Fibroblast of skin of right biceps (primary cell): ENCODE data around the gene CYBRD1.
"Not testable (repeated sequence)": the region's sequence is repeated elsewhere in the genome, so short reads cannot be mapped to it uniquely, and the experiment has no call there.

Source experiments
- DNase-seq: peaks from one replicate; pipeline ENCODE4 v3.0.0-alpha.2; 2013

CYBRD1 gene

GRCh38 chr2:171516793-171517192 lies 5.5 kb upstream of the CYBRD1 start:
- DNase-seq = no peak

DNA sequence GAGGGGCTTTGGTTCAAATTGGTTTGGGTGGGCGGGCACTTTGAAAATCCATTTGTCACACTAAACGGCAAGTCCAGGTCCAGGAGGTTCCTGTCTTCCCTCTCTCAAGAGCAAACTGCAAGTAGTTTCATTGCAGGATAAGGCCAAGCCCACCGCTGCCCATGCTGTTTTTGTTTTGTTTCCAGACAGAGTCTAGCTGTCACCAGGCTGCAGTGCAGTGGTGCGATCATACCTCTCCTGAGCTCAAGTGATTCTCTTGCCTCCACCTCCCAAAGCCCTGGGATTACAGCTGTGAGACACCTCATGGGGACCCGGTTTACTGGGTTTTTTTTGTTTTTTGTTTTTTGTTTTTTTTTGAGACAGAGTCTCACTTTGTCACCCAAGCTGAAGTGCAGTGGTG lies 1.8 kb upstream of the CYBRD1 start:
- no peak for DNase-seq

- DNase-seq = no peak
Measured at GRCh38 chr2:171521361-171522051, 768 bp upstream of the CYBRD1 start.

GRCh38 chr2:171522788-171523087 lies 464 bp downstream of the CYBRD1 start:
- DNase-seq = peak; percentile 30

GRCh38 chr2:171523088-171524017 lies 1.1 kb downstream of the CYBRD1 start:
- peak; percentile 66 for DNase-seq

- peak; percentile 24 for DNase-seq
Measured at GRCh38 chr2:171524018-171524401, 1.7 kb downstream of the CYBRD1 start.

GRCh38 chr2:171529914-171530313 lies 7.6 kb downstream of the CYBRD1 start:
- DNase-seq = no peak

DNA sequence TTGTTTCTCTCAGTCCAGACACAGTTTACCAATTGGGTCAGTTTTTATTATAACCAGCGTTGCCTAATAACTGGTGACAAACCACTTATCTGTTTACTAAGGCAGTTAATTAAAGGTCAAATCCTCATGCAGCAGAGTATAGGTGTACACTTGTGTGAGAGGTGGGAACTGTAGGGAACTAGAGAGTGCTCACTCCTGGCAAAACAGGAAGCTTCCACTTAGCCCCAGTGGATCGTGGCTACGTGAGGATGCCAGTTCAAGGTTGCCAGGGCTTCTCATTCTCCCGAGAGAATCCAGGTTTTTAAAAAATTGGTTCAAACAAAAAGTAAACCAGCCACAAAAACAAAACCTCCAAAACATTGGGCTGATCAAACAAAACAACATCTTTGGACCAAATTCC lies 8.1 kb downstream of the CYBRD1 start:
- no peak for DNase-seq

- not testable (repeated sequence) for DNase-seq
Measured at GRCh38 chr2:171530859-171531258, 8.6 kb downstream of the CYBRD1 start.

DNA sequence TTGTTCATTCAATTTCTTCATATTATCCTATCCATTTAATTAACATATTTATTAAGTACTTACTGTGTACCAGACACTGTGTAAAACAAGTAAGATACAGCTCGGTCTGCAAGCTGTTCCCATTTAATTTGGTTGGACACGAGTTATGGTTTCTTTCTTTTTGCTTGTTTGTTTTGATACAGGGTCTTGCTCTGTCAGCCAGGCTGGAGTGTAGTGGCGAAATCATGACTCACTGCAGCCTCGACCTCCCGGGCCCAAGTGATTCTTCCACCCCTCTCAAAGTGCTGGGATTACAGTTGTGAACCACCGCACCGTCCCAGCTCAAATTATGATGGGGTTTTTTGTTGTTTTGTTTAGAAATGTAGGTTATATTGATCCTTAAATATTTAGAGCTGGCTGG lies 9.0 kb downstream of the CYBRD1 start:
- peak; percentile 66 for DNase-seq

DNA sequence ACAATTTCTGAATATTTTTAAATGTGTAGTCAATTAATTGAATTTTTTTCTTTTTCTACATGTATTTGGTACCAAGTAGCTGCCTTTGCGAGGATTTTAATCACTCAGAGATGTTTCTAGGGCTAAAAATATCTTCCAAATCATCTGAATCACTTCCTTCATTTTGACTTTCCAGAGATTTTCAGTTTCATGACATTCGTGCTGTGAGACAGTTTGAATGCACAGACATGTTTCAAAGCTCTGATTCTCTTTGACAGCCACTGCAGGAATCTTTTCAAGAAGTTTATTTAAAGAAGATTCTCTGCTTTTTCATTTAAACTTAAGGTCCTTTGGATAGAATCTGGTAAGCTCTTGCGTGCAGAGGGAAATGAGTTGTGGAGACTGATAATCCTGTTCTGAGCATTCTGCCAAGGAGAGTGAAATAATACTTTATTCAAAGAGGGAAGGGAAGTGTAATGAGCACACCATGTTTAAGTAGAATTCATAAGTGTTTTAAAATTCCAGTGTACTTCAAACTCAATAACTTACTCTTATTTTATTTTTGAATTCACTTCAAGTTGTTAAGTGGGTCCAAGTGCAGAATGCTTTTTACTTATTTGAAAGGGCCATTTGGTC lies 9.7 kb downstream of the CYBRD1 start:
- peak; percentile 55 for DNase-seq

GRCh38 chr2:171533331-171533730 lies 11.1 kb downstream of the CYBRD1 start:
- no peak for DNase-seq

- DNase-seq = not testable (repeated sequence)
Measured at GRCh38 chr2:171535528-171535927, 13.3 kb downstream of the CYBRD1 start.

GRCh38 chr2:171540437-171540836 lies 18.2 kb downstream of the CYBRD1 start:
- no peak for DNase-seq

DNA sequence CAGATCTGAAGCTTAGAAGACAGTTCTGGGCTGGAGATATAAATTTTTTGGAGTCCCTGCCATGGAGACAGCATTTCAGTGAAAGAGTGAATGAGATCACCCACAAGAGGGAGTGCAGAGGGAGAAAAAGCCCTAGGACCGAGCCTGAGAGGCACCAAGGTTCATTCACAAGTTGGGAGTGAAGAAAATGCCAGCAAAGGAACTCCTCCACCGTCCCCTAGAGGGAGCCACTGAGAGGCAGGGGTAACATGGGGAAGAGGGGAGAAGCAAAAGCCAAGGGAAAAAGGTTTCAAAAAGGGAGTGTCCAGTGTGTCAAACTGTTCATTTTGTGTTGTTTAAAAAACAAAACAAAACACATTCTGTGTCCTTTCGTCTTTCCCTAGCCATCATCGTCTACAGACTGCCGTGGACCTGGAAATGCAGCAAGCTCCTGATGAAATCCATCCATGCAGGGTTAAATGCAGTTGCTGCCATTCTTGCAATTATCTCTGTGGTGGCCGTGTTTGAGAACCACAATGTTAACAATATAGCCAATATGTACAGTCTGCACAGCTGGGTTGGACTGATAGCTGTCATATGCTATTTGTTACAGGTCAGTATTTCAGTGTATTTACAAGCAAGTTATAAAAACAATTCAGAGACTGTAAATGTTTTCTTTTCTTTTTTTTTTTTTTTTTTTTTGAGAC lies 19.1 kb downstream of the CYBRD1 start:
- DNase-seq = no peak

DNA sequence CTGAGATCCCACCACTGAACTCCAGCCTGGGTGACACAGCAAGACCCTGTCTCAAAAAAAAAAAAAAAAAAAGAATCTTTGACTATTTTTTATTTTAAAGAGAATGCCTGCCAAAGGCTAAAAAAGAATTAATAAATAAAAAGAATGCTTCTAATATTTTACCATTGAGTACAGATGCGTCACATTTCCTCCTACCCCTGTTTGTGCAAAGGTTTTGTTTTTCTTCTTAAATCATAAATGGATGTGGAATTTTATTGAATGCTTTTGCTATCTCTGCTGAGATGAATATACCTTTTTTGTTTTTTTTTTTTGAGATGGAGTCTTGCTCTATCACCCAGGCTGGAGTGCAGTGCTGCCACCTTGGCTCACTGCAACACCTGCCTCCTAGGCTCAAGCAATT lies 22.8 kb downstream of the CYBRD1 start:
- no peak for DNase-seq

GRCh38 chr2:171547256-171547655 lies 25.0 kb downstream of the CYBRD1 start:
- DNase-seq = no peak

- DNase-seq = peak; percentile 57
Measured at GRCh38 chr2:171547720-171548119, 25.4 kb downstream of the CYBRD1 start.

DNA sequence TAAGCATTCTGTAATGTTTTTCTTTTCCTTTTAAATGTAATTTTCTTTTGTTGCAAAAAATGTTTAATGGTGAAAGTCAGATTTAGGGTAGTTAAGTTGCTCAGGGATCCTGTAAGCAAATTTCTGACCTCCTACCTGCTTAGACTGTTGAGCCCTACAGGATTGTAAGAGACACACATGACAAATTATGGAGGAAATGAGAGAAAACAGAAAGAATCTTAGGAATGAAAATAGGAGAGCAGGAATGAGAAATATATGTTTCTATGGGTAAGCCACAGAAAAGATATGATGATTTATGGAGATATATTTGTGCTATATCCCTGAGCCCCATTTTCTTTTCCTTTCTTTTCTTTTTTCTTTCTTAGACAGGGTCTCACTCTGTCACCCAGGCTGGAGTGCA lies 28.3 kb downstream of the CYBRD1 start:
- DNase-seq = peak; percentile 59

- DNase-seq = peak; percentile 46
Measured at GRCh38 chr2:171551836-171552235, 29.6 kb downstream of the CYBRD1 start.

GRCh38 chr2:171553236-171553635 lies 31.0 kb downstream of the CYBRD1 start:
- no peak for DNase-seq

DNA sequence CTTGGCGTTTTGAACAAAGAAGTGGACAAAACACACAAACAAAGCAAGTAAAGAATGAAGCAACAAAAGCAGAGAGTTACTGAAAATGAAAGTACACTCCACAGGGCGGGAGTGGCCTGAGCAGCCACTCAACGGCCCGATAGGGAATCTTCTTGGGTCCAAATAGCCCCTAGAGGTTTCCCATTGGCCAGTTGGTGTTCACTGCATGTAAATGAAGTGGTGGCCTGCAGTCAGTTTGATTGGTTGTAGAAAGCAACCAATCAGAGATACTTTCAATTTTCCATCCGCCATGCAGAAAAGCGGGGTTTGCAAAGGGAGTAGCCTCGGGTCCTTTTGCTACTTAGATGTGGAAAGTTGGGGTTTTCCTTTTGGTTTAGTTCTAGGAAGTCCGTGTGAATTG lies 31.6 kb downstream of the CYBRD1 start:
- no peak for DNase-seq

- DNase-seq = no peak
Measured at GRCh38 chr2:171554991-171555615, 32.8 kb downstream of the CYBRD1 start.
